ENCODE results near the gene OSM.

GRCh38 chr22:30220338-30221012 lies 46.2 kb downstream of the OSM start:
- TF ChIP-seq ELF4 (IDR thresholded peaks at IDR 0.05) (no peak), SUZ12 (IDR thresholded peaks at IDR 0.05) (no peak), ZNF384 (IDR thresholded peaks at IDR 0.05) (no peak), ARNT (IDR thresholded peaks at IDR 0.05) (no peak), FOXM1 (IDR thresholded peaks at IDR 0.05; ENCODE audit: borderline replicate concordance) (no peak), BHLHE40 (IDR thresholded peaks at IDR 0.05; ENCODE audit: borderline replicate concordance) (no peak), SP1 (IDR thresholded peaks at IDR 0.05) (no peak), HDGF (IDR thresholded peaks at IDR 0.05; ENCODE audit: borderline replicate concordance) (no peak), CTBP1 (IDR thresholded peaks at IDR 0.05; ENCODE audit: borderline replicate concordance) (no peak), FOXK2 (IDR thresholded peaks at IDR 0.05) (no peak), NFRKB (IDR thresholded peaks at IDR 0.05) (no peak), FOXA1 (IDR thresholded peaks at IDR 0.05) (no peak), L3MBTL2 (conservative IDR thresholded peaks at IDR 0.05) (no peak)
- TF ChIP-seq, protein P1, sequence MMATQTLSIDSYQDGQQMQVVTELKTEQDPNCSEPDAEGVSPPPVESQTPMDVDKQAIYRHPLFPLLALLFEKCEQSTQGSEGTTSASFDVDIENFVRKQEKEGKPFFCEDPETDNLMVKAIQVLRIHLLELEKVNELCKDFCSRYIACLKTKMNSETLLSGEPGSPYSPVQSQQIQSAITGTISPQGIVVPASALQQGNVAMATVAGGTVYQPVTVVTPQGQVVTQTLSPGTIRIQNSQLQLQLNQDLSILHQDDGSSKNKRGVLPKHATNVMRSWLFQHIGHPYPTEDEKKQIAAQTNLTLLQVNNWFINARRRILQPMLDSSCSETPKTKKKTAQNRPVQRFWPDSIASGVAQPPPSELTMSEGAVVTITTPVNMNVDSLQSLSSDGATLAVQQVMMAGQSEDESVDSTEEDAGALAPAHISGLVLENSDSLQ (IDR thresholded peaks at IDR 0.05) = no peak

All from HEK293T (cell line).